Peyer's patch (tissue), 4 donors: ENCODE measurements around the gene JAZF1. TPM values are rescaled to one million over a fixed set of nuclear protein-coding genes. Genes with fewer than 3 reads are reported as not detected.
A peak's percentile ranks its signal among the peaks of the same experiment; 100 is the strongest.

Source experiments
- DNase-seq, 3 donors: peaks; one replicate each; pipeline ENCODE4 v3.0.0-alpha.2; 2017 to 2019
- H3K27ac ChIP-seq, 4 donors: fragments of 200-600 bp; sonication (generic); one replicate each; pipeline ENCODE4 v1.5.1; 2016 to 2019
- H3K27me3 ChIP-seq, 2 donors: fragments of 200-600 bp; sonication (generic); one replicate each; pipeline ENCODE4 v1.5.1; 2019
- H3K36me3 ChIP-seq, 3 donors: fragments of 200-600 bp; sonication (generic); one replicate each; pipeline ENCODE4 v1.5.1; 2016 to 2019
- H3K4me1 ChIP-seq, 4 donors: fragments of 200-600 bp; sonication (generic); one replicate each; pipeline ENCODE4 v1.5.1; 2016 to 2019
- H3K4me3 ChIP-seq, 4 donors: fragments of 200-600 bp; sonication (generic); 1 replicate in 3 of 4; 2 replicates in 1 of 4; pipeline ENCODE4 v1.5.1; 2016 to 2019; ENCODE audit warnings: mild to moderate bottlenecking in 1 of 4
- H3K9me3 ChIP-seq, 4 donors: fragments of 200-600 bp; sonication (generic); one replicate each; pipeline ENCODE4 v1.5.1; 2016 to 2019; ENCODE audit warnings: mild to moderate bottlenecking in 1 of 4
- CTCF ChIP-seq, 6 experiments: fragments of 450-650 bp in 4 of 6; fragments of 200-600 bp in 2 of 6; sonication (generic) in 1 of 6; IDR thresholded peaks; one replicate each; pipeline ENCODE4 v1.5.1; 2017 to 2019; ENCODE audit warnings: antibody characterized with exemption in 6 of 6, mild to moderate bottlenecking in 3 of 6, moderate library complexity in 1 of 6
- POLR2A ChIP-seq, 2 donors: fragments of 450-650 bp; IDR thresholded peaks; one replicate each; pipeline ENCODE4 v1.5.1; 2017; ENCODE audit warnings: antibody characterized with exemption in 2 of 2, mild to moderate bottlenecking in 2 of 2, moderate library complexity in 2 of 2
- total RNA-seq, 4 donors: library from RNA; depleted of rRNA; stranded (reverse); fragments of >200 nt; gene quantifications; one replicate each; pipeline ENCODE4 v1.1.0, GENCODE V29; 2016

JAZF1 gene
- total RNA-seq, 4 donors from 2014 or later, result 1.9 to 15.7 (median 2.6) TPM

DNA sequence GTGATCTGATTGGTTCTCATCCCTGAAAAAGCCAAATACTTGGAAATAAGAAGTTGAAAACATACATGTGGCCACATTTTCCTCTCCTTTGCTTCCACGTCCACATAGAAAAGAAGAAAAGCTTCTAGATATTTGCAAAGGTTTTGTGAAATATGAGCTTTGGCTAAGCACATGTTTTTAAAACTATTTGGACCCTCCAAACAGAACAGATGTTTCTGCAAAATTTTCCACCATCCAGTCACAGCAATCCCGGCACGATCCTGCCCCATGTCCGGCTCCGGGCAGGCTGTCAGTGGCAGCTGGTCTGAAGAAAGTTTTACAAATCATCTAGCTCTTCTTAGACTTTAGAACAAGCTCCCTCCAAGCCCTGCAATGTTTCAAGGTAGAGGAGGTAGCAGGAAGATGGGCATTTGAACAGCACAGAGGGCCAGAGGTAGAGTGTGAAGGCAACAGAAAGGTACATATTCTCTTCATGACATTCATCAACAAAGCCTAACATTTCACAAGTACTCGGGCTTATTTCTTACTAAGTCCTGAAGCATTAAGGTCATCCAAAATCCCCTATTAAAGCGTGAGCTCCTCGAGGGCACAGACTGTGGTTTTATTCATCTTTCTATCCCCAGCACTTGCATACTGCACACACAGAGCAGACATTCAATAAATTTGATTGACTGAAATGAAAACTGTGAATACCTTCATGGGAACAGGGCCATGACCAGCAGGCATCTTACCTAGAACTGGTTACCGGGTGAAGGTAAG, 110.1 kb downstream of the JAZF1 start:
- Histone ChIP-seq H3K36me3 (no peaks in the 10 kb centered on the region), H3K4me3 (no peak overlapping the region), H3K27me3 (no peaks in the 10 kb centered on the region), H3K4me1 (peaks cover 0 to 4% (median 0%) of the 10 kb centered on the region in 4 donors), H3K27ac (peak overlapping the region in 1 of 4 donors; percentile 36), H3K9me3 (no peaks in the 10 kb centered on the region)
- DNase-seq, result no peak
- no peak for TF ChIP-seq POLR2A (IDR thresholded peaks at IDR 0.05)
- TF ChIP-seq CTCF (IDR thresholded peaks at IDR 0.05), result no peak

GRCh38 chr7:28069807-28070206, 110.8 kb downstream of the JAZF1 start:
- DNase-seq, result no peak
- peaks cover 0 to 4% (median 0%) of the 10 kb centered on the region in 4 donors for H3K4me1 ChIP-seq
- H3K9me3 ChIP-seq, result no peaks in the 10 kb centered on the region
- peak overlapping the region in 1 of 4 donors; percentile 36 for H3K27ac ChIP-seq
- no peaks in the 10 kb centered on the region for H3K36me3 ChIP-seq
- no peak overlapping the region for H3K4me3 ChIP-seq
- no peaks in the 10 kb centered on the region for H3K27me3 ChIP-seq
- TF ChIP-seq POLR2A (IDR thresholded peaks at IDR 0.05), result no peak
- no peak for TF ChIP-seq CTCF (IDR thresholded peaks at IDR 0.05)

DNA sequence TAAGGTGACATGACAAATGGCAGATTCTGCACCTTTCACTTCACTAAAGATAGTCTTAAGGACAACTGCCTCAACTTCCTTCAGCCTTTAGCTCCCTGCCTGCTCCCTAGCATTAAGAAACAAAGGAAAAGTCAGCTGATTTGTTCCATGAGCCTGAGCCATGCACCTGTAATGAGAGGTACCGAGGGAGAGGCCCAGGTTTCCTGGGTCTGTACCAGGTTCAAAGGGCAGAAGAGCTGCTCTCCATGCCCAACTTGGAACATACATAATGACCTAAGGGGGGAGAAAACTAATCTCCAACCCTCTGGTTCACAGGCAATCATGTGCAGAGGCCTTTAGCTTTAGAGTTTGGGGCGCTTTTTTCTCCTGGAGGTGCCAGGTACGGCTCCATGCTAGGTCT, 111.2 kb downstream of the JAZF1 start:
- H3K9me3 ChIP-seq, result no peaks in the 10 kb centered on the region
- H3K36me3 ChIP-seq, result no peaks in the 10 kb centered on the region
- H3K4me3 ChIP-seq, result no peak overlapping the region
- DNase-seq, result no peak
- peaks cover 0 to 4% (median 0%) of the 10 kb centered on the region in 4 donors for H3K4me1 ChIP-seq
- no peaks in the 10 kb centered on the region for H3K27me3 ChIP-seq
- TF ChIP-seq CTCF (IDR thresholded peaks at IDR 0.05) (no peak), POLR2A (IDR thresholded peaks at IDR 0.05) (no peak)
- peak overlapping the region in 1 of 4 donors; percentile 36 for H3K27ac ChIP-seq

- Histone ChIP-seq H3K36me3 (no peaks in the 10 kb centered on the region), H3K4me1 (peaks cover 0 to 4% (median 0%) of the 10 kb centered on the region in 4 donors), H3K9me3 (no peaks in the 10 kb centered on the region), H3K4me3 (no peak overlapping the region), H3K27ac (peak overlapping the region in 1 of 4 donors; percentile 5), H3K27me3 (no peaks in the 10 kb centered on the region)
- TF ChIP-seq POLR2A (IDR thresholded peaks at IDR 0.05), result no peak
- no peak for TF ChIP-seq CTCF (IDR thresholded peaks at IDR 0.05)
- DNase-seq, result no peak
Measured at GRCh38 chr7:28068811-28069216, 111.8 kb downstream of the JAZF1 start.

DNA sequence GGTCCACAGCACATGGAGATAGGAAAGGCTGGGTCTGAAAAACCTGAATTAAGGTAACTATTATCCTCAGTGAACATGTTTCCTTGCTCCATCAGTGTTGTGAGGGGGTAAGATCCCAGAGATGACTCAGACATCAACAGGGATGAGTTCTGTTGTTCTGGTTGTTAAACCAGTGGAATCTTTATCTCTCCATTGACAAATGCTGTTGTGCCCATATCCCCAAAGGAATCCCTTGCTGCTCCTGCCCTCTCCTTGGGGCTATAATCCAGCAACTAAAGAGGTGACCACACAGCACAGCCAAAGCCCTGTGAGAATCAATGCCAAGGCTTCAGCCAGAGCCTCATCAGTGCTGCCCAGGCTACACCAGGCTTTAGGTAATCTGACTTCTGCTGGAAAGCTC, 113.4 kb downstream of the JAZF1 start:
- Histone ChIP-seq H3K36me3 (no peaks in the 10 kb centered on the region), H3K9me3 (no peaks in the 10 kb centered on the region), H3K27me3 (no peaks in the 10 kb centered on the region), H3K4me3 (no peak overlapping the region), H3K4me1 (peaks cover 0 to 4% (median 0%) of the 10 kb centered on the region in 4 donors), H3K27ac (no peak overlapping the region)
- TF ChIP-seq POLR2A (IDR thresholded peaks at IDR 0.05) (no peak), CTCF (IDR thresholded peaks at IDR 0.05) (no peak)
- DNase-seq, result no peak
